NB4 (cell line): ENCODE data around the gene RIT2.

Experiments
- DNase-seq: peaks from one replicate; pipeline ENCODE4 v3.0.0; 2010; ENCODE audit warnings: low read depth
- H3K4me3 ChIP-seq: one replicate; pipeline ENCODE4 v1.5.1; 2011; ENCODE audit warnings: mild to moderate bottlenecking, low read depth, low read length, moderate library complexity
- MYC ChIP-seq: IDR thresholded peaks from 2 replicates; pipeline ENCODE4 v1.6.1; 2011; ENCODE audit warnings: low read depth, low read length
- POLR2A ChIP-seq: IDR thresholded peaks from 2 replicates; pipeline ENCODE4 v1.6.1; 2011; ENCODE audit warnings: mild to moderate bottlenecking; ENCODE audit not compliant: insufficient read length; ENCODE audit errors: extremely low read depth
- TF ChIP-seq, protein P1 (sequence below): IDR thresholded peaks from one replicate; pipeline ENCODE4 v1.5.1; 2012; ENCODE audit warnings: low read depth, low read length
- TF ChIP-seq, protein P2 (sequence below): IDR thresholded peaks from 2 replicates; pipeline ENCODE4 v1.6.1; 2011; ENCODE audit warnings: low read depth, low read length

The RIT2 gene

DNA sequence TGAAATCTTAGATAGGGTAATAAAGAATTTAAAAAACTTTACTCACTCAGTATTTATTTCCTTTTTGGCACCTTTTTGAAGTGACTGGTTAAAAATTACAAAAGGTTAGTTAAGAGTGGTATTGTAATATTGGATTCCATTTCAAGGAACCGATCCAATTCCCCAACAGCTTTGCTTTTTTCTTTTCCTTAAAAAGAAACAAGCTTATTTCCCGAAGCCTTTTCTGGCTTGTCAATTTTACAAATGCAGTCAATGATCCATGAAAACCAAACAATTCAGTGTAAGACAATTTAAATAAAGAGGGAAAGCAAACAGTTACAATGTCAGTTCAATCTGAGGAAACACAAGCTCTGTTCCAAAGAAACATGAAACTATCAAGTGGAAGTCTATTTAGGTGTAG, 200.2 kb downstream of the RIT2 start:
- no peak for DNase-seq
- TF ChIP-seq, protein P1, sequence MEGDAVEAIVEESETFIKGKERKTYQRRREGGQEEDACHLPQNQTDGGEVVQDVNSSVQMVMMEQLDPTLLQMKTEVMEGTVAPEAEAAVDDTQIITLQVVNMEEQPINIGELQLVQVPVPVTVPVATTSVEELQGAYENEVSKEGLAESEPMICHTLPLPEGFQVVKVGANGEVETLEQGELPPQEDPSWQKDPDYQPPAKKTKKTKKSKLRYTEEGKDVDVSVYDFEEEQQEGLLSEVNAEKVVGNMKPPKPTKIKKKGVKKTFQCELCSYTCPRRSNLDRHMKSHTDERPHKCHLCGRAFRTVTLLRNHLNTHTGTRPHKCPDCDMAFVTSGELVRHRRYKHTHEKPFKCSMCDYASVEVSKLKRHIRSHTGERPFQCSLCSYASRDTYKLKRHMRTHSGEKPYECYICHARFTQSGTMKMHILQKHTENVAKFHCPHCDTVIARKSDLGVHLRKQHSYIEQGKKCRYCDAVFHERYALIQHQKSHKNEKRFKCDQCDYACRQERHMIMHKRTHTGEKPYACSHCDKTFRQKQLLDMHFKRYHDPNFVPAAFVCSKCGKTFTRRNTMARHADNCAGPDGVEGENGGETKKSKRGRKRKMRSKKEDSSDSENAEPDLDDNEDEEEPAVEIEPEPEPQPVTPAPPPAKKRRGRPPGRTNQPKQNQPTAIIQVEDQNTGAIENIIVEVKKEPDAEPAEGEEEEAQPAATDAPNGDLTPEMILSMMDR, result no peak
- TF ChIP-seq, protein P2, sequence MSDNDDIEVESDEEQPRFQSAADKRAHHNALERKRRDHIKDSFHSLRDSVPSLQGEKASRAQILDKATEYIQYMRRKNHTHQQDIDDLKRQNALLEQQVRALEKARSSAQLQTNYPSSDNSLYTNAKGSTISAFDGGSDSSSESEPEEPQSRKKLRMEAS, result no peak
- TF ChIP-seq MYC (no peak), POLR2A (no peak)
- no peak overlapping the region for H3K4me3 ChIP-seq

GRCh38 chr18:42914476-42914875, 201.0 kb downstream of the RIT2 start:
- no peak overlapping the region for H3K4me3 ChIP-seq
- DNase-seq, result no peak
- TF ChIP-seq, protein P2, result no peak
- no peak for TF ChIP-seq POLR2A
- TF ChIP-seq, protein P1, result no peak

- TF ChIP-seq, protein P2, result no peak
- TF ChIP-seq, protein P1, result no peak
- TF ChIP-seq POLR2A, result no peak
- no peak for TF ChIP-seq MYC
- no peak for DNase-seq
- no peak overlapping the region for H3K4me3 ChIP-seq
Observed at GRCh38 chr18:42909095-42909494, 206.4 kb downstream of the RIT2 start.

DNA sequence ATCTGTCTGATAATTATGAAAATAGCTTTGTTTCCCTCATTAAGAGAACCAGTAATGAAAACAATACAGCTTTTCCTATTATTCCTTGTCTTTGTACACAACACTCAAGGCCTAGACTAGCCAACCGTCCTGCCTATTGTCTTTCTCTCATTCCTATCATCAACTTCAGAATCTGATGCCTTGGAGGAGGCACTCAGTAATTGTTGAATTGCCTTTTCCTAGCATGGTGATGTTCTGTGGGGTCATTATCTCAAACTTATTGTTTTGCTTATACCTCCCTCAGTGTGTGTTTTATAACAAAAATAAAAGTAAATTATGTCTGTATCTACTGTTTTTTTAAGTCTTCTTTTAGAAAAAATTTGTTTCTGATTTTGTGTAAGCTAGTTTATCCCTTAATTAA, 208.7 kb downstream of the RIT2 start:
- TF ChIP-seq, protein P1, result no peak
- TF ChIP-seq MYC (no peak), POLR2A (no peak)
- TF ChIP-seq, protein P2, result no peak
- no peak overlapping the region for H3K4me3 ChIP-seq
- DNase-seq, result no peak

DNA sequence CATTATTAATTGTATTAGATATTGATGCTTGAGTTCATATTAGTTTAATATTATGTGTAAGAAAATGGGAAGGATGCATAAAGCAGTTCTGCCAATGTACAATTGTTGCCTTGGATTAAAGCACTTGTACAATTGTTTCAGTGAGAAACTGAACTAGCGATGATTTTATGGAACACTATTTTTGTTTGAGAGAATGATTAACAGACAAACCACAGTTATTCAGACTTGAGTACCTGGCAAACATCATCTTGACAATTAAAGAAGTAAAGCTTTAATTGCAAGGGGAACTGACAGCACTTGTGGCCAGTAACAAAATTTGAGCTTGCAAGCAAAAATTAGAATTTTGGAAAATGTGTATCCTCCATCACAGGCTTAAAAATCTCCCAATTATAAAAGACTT, 214.3 kb downstream of the RIT2 start:
- DNase-seq, result no peak
- no peak overlapping the region for H3K4me3 ChIP-seq
- TF ChIP-seq POLR2A (no peak), MYC (no peak)
- TF ChIP-seq, protein P1, result no peak
- TF ChIP-seq, protein P2, result no peak

DNA sequence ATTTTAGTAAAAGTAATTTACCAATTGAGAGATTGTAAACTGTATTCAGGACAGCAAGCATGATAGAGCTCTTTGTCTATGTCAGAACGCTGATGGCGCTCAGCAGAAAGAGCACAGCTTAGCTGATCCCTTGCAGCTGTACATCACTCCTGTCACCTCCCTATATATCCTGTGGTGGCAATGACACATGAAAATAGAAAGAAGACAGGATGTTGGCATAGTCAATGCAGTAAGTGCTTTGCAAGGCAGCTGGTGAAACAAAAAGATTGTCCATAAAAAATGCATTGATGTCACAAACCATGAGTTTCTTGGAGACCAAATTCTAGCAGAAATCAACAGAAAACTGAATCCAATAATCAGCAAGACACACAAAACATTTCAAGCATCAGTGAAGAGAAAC, 221.5 kb downstream of the RIT2 start:
- no peak for DNase-seq
- TF ChIP-seq, protein P1, result no peak
- no peak for TF ChIP-seq MYC
- TF ChIP-seq POLR2A, result no peak
- TF ChIP-seq, protein P2, result no peak
- no peak overlapping the region for H3K4me3 ChIP-seq
